ENCODE results near the gene FGFRL1. TPM values are rescaled to one million over a fixed set of nuclear protein-coding genes. Genes with fewer than 3 reads are reported as not detected.
A peak's percentile ranks its signal among the peaks of the same experiment; 100 is the strongest.

Gene FGFRL1
- total and polyA plus RNA-seq, 10 donors = 1.4 to 20.6 (median 9.5) TPM

- no peak overlapping the region for H3K4me3 ChIP-seq
- no peak for DNase-seq
- H3K4me1 ChIP-seq = peaks cover 13 to 58% (median 40%) of the 10 kb centered on the region in 6 donors
- WGBS, 5 donors = 47 to 74% (median 61%) methylated on average over 7 to 18 of the region's 18 CpGs
- no peaks in the 10 kb centered on the region for H3K36me3 ChIP-seq
- H3K9me3 ChIP-seq = no peaks in the 10 kb centered on the region
- peaks cover 12 to 91% (median 74%) of the 10 kb centered on the region in 7 donors for H3K27me3 ChIP-seq (replicated peaks in 1 of 7)
- no peak overlapping the region for H3K27ac ChIP-seq
- no peak for TF ChIP-seq POLR2A (IDR thresholded peaks at IDR 0.05)
- TF ChIP-seq, protein P1, sequence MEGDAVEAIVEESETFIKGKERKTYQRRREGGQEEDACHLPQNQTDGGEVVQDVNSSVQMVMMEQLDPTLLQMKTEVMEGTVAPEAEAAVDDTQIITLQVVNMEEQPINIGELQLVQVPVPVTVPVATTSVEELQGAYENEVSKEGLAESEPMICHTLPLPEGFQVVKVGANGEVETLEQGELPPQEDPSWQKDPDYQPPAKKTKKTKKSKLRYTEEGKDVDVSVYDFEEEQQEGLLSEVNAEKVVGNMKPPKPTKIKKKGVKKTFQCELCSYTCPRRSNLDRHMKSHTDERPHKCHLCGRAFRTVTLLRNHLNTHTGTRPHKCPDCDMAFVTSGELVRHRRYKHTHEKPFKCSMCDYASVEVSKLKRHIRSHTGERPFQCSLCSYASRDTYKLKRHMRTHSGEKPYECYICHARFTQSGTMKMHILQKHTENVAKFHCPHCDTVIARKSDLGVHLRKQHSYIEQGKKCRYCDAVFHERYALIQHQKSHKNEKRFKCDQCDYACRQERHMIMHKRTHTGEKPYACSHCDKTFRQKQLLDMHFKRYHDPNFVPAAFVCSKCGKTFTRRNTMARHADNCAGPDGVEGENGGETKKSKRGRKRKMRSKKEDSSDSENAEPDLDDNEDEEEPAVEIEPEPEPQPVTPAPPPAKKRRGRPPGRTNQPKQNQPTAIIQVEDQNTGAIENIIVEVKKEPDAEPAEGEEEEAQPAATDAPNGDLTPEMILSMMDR (IDR thresholded peaks at IDR 0.05 in 8 of 11, conservative IDR thresholded peaks at IDR 0.05 in 3 of 11) = no peak
- no peak for TF ChIP-seq POLR2AphosphoS5 (IDR thresholded peaks at IDR 0.05)
- intact Hi-C loops (cut with DNase I; ENCODE audit: low total_unique reads) = no loop called here
Measured at GRCh38 chr4:999882-1000425, 11.5 kb upstream of the FGFRL1 start.

- Histone ChIP-seq H3K4me3 (no peak overlapping the region), H3K27ac (no peak overlapping the region), H3K9me3 (no peaks in the 10 kb centered on the region), H3K4me1 (peaks cover 13 to 58% (median 40%) of the 10 kb centered on the region in 6 donors), H3K27me3 (replicated peaks in 1 of 7) (peaks cover 12 to 100% (median 82%) of the 10 kb centered on the region in 7 donors), H3K36me3 (no peaks in the 10 kb centered on the region)
- intact Hi-C loops (cut with DNase I; ENCODE audit: low total_unique reads) = no loop called here
- WGBS, 5 donors = 79 to 90% (median 88%) methylated on average over 10 to 15 of the region's 15 CpGs
- no peak for DNase-seq
- TF ChIP-seq POLR2AphosphoS5 (IDR thresholded peaks at IDR 0.05) (peak in 1 of 3 donors; percentile 20), POLR2A (IDR thresholded peaks at IDR 0.05) (no peak)
Measured at GRCh38 chr4:1000686-1001260, 10.7 kb upstream of the FGFRL1 start.

DNA sequence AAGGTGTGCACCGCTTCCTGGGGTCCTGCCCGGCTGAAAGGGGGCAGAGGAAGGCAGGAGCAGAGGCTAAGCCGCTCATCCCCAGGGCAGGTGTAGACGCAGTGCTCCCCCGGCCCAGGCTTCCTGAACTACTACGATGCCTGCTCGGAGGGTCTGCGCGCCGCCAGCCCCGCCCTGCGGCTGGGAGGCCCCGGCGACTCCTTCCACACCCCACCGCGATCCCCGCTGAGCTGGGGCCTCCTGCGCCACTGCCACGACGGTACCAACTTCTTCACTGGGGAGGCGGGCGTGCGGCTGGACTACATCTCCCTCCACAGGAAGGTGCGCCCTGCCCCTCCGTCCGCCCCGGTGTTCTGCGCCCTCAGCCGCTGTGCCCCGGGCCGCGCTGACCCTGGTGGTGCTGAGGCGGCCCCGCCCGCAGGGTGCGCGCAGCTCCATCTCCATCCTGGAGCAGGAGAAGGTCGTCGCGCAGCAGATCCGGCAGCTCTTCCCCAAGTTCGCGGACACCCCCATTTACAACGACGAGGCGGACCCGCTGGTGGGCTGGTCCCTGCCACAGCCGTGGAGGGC, 9.8 kb upstream of the FGFRL1 start:
- Histone ChIP-seq H3K27me3 (replicated peaks in 1 of 7) (peaks cover 12 to 100% (median 82%) of the 10 kb centered on the region in 7 donors), H3K9me3 (peaks cover 0 to 2% (median 0%) of the 10 kb centered on the region in 8 donors), H3K4me3 (peak overlapping the region in 1 of 8 donors; percentile 46), H3K27ac (no peak overlapping the region), H3K4me1 (peaks cover 13 to 56% (median 39%) of the 10 kb centered on the region in 6 donors), H3K36me3 (no peaks in the 10 kb centered on the region)
- 7 to 26% (median 23%) methylated on average over 6 to 48 of the region's 48 CpGs for WGBS, 5 donors
- intact Hi-C loops (cut with DNase I; ENCODE audit: low total_unique reads) = no loop called here
- TF ChIP-seq POLR2AphosphoS5 (IDR thresholded peaks at IDR 0.05) (peak in 2 of 3 donors; percentile 13 to 50), POLR2A (IDR thresholded peaks at IDR 0.05) (no peak)
- no peak for DNase-seq

GRCh38 chr4:1002131-1002630, 9.2 kb upstream of the FGFRL1 start:
- Histone ChIP-seq H3K4me3 (peak overlapping the region in 1 of 8 donors; percentile 46), H3K27me3 (replicated peaks in 1 of 7) (peaks cover 12 to 100% (median 77%) of the 10 kb centered on the region in 7 donors), H3K9me3 (peaks cover 0 to 7% (median 0%) of the 10 kb centered on the region in 8 donors), H3K27ac (no peak overlapping the region), H3K4me1 (peaks cover 13 to 51% (median 35%) of the 10 kb centered on the region in 6 donors), H3K36me3 (no peaks in the 10 kb centered on the region)
- no peak for DNase-seq
- no peak for TF ChIP-seq POLR2A (IDR thresholded peaks at IDR 0.05)
- peak; percentile 4 to 61 (median 46) for TF ChIP-seq POLR2AphosphoS5 (IDR thresholded peaks at IDR 0.05)
- intact Hi-C loops (cut with DNase I; ENCODE audit: low total_unique reads) = no loop called here
- 2 to 23% (median 4%) methylated on average over 8 to 54 of the region's 54 CpGs for WGBS, 5 donors

- Histone ChIP-seq H3K4me3 (peak overlapping the region in 1 of 8 donors; percentile 46), H3K9me3 (peaks cover 0 to 7% (median 0%) of the 10 kb centered on the region in 8 donors), H3K4me1 (peaks cover 11 to 45% (median 29%) of the 10 kb centered on the region in 6 donors), H3K36me3 (no peaks in the 10 kb centered on the region), H3K27me3 (replicated peaks in 1 of 7) (peaks cover 12 to 98% (median 71%) of the 10 kb centered on the region in 7 donors), H3K27ac (no peak overlapping the region)
- WGBS, 5 donors = 5 to 6% (median 5%) methylated on average over 53 to 75 of the region's 75 CpGs; no CpG with 5 or more reads in 1 of the 5 donors
- no peak for DNase-seq
- intact Hi-C loops (cut with DNase I; ENCODE audit: low total_unique reads) = no loop called here
- TF ChIP-seq POLR2AphosphoS5 (IDR thresholded peaks at IDR 0.05) (no peak), POLR2A (IDR thresholded peaks at IDR 0.05) (no peak)
- TF ChIP-seq, protein P1 (IDR thresholded peaks at IDR 0.05 in 8 of 11, conservative IDR thresholded peaks at IDR 0.05 in 3 of 11) = no peak
Measured at GRCh38 chr4:1002631-1003251, 8.7 kb upstream of the FGFRL1 start.

Data from spleen (tissue), 11 donors.